D721Med (cell line): ENCODE measurements around the gene ANOS1.
"Not testable (repeated sequence)": the region's sequence is repeated elsewhere in the genome, so short reads cannot be mapped to it uniquely, and the experiment has no call there.

Experiments
- DNase-seq: peaks from one replicate; pipeline ENCODE4 v3.0.0; 2011; ENCODE audit warnings: low spot score; ENCODE audit not compliant: insufficient read length
- FAIRE-seq: peaks from 2 replicates; lab custom pipeline; 2011; peaks lifted over from hg19 to GRCh38; lab: Jason Lieb, UNC
- TF ChIP-seq, protein P1 (sequence below): IDR thresholded peaks from 2 replicates; pipeline ENCODE4 v1.5.1; 2012; ENCODE audit warnings: mild to moderate bottlenecking, control low read depth; ENCODE audit not compliant: insufficient read depth; ENCODE audit errors: missing control alignments

ANOS1 gene

DNA sequence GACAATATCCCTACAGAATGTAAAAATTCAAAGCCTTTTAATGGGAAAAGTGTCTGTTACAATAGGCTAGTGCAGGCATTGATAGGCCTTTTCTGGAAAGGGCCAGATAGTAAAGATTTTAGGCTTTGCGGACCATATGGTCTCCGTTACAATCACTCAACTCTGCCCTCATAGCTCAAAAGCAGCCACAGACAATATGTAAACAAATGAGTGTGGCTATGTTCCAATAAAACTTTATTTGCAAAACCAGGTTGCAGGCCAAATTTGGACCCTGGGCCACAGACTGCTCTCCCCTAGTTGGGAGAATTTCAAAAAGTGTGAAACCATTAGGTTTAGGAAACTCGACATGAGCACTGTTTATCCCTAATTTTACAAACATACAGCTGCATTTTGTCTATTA lies 155.1 kb downstream of the ANOS1 start:
- no peak for DNase-seq
- TF ChIP-seq, protein P1, sequence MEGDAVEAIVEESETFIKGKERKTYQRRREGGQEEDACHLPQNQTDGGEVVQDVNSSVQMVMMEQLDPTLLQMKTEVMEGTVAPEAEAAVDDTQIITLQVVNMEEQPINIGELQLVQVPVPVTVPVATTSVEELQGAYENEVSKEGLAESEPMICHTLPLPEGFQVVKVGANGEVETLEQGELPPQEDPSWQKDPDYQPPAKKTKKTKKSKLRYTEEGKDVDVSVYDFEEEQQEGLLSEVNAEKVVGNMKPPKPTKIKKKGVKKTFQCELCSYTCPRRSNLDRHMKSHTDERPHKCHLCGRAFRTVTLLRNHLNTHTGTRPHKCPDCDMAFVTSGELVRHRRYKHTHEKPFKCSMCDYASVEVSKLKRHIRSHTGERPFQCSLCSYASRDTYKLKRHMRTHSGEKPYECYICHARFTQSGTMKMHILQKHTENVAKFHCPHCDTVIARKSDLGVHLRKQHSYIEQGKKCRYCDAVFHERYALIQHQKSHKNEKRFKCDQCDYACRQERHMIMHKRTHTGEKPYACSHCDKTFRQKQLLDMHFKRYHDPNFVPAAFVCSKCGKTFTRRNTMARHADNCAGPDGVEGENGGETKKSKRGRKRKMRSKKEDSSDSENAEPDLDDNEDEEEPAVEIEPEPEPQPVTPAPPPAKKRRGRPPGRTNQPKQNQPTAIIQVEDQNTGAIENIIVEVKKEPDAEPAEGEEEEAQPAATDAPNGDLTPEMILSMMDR = no peak
- no peak for FAIRE-seq

GRCh38 chrX:8565729-8566128 lies 166.2 kb downstream of the ANOS1 start:
- TF ChIP-seq, protein P1 = no peak
- no peak for DNase-seq
- FAIRE-seq = no peak

GRCh38 chrX:8548446-8548845 lies 183.5 kb downstream of the ANOS1 start:
- TF ChIP-seq, protein P1 = no peak
- no peak for FAIRE-seq
- DNase-seq = no peak

- TF ChIP-seq, protein P1 = no peak
- DNase-seq (no peak), FAIRE-seq (no peak)
Observed at GRCh38 chrX:8546715-8547114, 185.2 kb downstream of the ANOS1 start.

DNA sequence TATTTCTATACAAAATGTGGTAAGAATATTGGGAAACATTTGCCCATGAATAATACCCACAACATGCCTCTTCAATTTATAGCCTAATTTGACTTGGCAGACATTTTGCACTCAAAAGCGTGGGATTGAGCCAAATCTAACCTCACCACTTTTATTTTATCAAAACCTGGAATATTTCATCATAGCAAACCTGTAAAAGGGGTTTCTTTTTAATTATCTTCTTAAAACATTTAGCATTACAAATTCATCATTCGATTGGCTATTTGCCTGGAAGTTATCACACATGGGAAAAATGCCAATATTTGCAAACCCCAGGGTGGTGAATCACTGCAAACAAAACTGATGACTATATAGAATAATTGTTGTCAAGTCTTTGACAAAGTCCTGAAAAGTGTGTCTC lies 211.1 kb downstream of the ANOS1 start:
- TF ChIP-seq, protein P1 = no peak
- DNase-seq (no peak), FAIRE-seq (no peak)

DNA sequence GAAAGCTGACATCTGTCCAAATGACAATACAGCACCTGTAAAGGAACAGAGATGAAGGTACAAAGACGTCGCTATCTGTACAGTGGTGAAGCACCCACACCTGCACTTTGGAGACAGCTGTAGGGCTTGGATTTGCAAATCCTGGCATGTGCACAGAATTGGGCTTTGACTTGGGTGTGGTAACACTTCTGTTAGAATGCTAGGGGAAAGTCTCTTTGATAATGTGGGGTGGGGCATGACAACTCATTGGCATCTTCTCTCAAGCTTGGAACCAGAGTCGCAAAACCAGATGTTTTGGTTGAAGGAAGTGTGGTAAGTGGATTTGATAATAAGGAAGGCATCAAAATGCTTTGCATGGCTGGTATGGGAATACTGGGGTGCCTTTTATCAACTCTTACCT lies 211.8 kb downstream of the ANOS1 start:
- FAIRE-seq (no peak), DNase-seq (no peak)
- TF ChIP-seq, protein P1 = no peak

GRCh38 chrX:8504451-8504850 lies 227.5 kb downstream of the ANOS1 start:
- no peak for FAIRE-seq
- no peak for DNase-seq
- TF ChIP-seq, protein P1 = no peak

- not testable (repeated sequence) for FAIRE-seq, DNase-seq
Observed at GRCh38 chrX:8502101-8502500, 229.8 kb downstream of the ANOS1 start.
